GM12873 (cell line): ENCODE data around the gene DYNLT5.

Source experiments
- CTCF ChIP-seq: IDR thresholded peaks from 2 replicates; pipeline ENCODE4 v1.5.1; 2012; ENCODE audit warnings: low read depth, mild to moderate bottlenecking, moderate library complexity, low read length, control low read depth; ENCODE audit not compliant: insufficient read depth; ENCODE audit errors: missing control alignments

Gene DYNLT5

GRCh38 chr1:66809736-66810326 lies 57.6 kb downstream of the DYNLT5 start:
- no peak for TF ChIP-seq CTCF

DNA sequence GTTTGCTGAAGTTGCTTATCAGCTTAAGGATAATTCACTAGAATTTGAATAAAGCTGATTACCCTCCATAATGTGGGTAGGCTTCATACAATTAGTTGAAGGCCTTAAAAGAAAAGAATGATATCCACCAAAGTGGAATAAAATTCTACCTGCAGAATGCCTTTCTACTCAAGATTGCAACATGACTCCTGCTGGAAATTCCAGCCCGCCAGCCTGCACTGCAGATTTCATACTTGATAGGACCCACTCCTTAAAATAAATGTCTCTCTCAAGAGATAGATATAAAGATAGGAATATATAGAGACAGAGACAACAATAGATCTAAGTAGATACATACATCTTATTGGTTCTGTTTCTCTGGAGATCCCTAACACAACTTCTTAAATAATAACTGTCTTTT lies 72.5 kb downstream of the DYNLT5 start:
- TF ChIP-seq CTCF = no peak
